ENCODE data around the gene EXOSC10.
A peak's percentile ranks its signal among the peaks of the same experiment; 100 is the strongest.

DNA sequence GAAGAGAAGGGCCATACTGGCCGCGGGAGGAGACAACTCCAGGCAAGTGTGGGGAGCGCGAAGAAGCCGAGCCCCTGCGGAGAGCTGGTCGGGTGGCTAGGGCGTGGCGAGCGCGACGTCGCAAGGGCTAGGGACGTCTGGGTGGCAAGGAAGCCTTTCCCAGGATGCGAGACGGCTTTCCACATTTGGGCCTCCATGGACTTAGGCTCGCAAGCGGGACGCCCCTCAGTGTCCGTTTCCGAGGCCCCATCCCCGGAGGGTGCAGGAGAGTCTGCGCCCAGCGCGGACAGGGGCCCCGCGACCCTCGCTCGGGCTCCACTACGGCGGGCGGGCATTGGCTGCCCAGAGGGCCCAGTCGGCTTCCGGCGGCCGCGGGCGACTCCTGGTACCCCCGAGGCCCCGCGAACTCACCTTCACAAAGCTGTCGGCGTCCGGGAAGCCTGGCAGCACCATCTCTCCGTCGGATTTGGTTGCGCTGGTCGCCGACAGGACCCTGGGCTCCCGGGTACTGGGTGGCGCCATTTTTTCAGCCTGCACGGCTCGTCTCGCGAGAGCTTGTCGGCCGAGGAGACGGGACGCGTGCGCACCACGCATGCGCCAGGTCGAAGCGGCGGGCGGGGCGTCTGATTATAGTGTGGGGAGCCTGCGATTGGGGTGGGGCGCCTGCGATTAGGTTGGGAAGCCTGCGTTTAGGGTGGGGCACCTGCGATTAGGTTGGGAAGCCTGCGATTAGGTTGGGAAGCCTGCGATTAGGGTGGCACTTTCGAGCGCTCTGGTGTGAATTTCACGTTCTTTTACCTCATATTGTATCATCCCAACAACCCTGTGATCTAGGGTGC, at the start of gene EXOSC10:
- TF ChIP-seq POLR2AphosphoS5 (IDR thresholded peaks at IDR 0.05; ENCODE audit: low read depth, low read length) (peak; percentile 83), U2AF1 (optimal IDR thresholded peaks at IDR 0.05; ENCODE audit: low read depth, low read length) (no peak), PAX8 (CRISPR knock-in tag; IDR thresholded peaks at IDR 0.05; ENCODE audit: borderline replicate concordance) (no peak), ZMAT3 (CRISPR knock-in tag; conservative IDR thresholded peaks at IDR 0.05) (no peak), ATF1 (CRISPR knock-in tag; IDR thresholded peaks at IDR 0.05) (no peak), HMG20B (CRISPR knock-in tag; conservative IDR thresholded peaks at IDR 0.05) (no peak), CHD2 (IDR thresholded peaks at IDR 0.05; ENCODE audit: low read depth, low read length) (peak; percentile 93), POLR2A (IDR thresholded peaks at IDR 0.05; ENCODE audit: insufficient read depth in 1 of 2, low read depth in 2 of 2, low read length in 2 of 2) (peak; percentile 65 to 83)
- TF ChIP-seq, protein P1, sequence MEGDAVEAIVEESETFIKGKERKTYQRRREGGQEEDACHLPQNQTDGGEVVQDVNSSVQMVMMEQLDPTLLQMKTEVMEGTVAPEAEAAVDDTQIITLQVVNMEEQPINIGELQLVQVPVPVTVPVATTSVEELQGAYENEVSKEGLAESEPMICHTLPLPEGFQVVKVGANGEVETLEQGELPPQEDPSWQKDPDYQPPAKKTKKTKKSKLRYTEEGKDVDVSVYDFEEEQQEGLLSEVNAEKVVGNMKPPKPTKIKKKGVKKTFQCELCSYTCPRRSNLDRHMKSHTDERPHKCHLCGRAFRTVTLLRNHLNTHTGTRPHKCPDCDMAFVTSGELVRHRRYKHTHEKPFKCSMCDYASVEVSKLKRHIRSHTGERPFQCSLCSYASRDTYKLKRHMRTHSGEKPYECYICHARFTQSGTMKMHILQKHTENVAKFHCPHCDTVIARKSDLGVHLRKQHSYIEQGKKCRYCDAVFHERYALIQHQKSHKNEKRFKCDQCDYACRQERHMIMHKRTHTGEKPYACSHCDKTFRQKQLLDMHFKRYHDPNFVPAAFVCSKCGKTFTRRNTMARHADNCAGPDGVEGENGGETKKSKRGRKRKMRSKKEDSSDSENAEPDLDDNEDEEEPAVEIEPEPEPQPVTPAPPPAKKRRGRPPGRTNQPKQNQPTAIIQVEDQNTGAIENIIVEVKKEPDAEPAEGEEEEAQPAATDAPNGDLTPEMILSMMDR (CRISPR knock-in tag; IDR thresholded peaks at IDR 0.05) = 0 out of 2 replicates have a peak, but pooled peaks have one; percentile 17
- TF ChIP-seq, protein P2, sequence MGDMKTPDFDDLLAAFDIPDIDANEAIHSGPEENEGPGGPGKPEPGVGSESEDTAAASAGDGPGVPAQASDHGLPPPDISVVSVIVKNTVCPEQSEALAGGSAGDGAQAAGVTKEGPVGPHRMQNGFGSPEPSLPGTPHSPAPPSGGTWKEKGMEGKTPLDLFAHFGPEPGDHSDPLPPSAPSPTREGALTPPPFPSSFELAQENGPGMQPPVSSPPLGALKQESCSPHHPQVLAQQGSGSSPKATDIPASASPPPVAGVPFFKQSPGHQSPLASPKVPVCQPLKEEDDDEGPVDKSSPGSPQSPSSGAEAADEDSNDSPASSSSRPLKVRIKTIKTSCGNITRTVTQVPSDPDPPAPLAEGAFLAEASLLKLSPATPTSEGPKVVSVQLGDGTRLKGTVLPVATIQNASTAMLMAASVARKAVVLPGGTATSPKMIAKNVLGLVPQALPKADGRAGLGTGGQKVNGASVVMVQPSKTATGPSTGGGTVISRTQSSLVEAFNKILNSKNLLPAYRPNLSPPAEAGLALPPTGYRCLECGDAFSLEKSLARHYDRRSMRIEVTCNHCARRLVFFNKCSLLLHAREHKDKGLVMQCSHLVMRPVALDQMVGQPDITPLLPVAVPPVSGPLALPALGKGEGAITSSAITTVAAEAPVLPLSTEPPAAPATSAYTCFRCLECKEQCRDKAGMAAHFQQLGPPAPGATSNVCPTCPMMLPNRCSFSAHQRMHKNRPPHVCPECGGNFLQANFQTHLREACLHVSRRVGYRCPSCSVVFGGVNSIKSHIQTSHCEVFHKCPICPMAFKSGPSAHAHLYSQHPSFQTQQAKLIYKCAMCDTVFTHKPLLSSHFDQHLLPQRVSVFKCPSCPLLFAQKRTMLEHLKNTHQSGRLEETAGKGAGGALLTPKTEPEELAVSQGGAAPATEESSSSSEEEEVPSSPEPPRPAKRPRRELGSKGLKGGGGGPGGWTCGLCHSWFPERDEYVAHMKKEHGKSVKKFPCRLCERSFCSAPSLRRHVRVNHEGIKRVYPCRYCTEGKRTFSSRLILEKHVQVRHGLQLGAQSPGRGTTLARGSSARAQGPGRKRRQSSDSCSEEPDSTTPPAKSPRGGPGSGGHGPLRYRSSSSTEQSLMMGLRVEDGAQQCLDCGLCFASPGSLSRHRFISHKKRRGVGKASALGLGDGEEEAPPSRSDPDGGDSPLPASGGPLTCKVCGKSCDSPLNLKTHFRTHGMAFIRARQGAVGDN (CRISPR knock-in tag; IDR thresholded peaks at IDR 0.05) = peak; percentile 88
- TF ChIP-seq, protein P3, sequence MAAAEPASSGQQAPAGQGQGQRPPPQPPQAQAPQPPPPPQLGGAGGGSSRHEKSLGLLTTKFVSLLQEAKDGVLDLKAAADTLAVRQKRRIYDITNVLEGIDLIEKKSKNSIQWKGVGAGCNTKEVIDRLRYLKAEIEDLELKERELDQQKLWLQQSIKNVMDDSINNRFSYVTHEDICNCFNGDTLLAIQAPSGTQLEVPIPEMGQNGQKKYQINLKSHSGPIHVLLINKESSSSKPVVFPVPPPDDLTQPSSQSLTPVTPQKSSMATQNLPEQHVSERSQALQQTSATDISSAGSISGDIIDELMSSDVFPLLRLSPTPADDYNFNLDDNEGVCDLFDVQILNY (CRISPR knock-in tag; conservative IDR thresholded peaks at IDR 0.05) = peak; percentile 54

Data from HepG2 (cell line).